Astrocyte (in vitro differentiated cells and primary cell): ENCODE measurements around the gene LMX1B. TPM values are rescaled to one million over a fixed set of nuclear protein-coding genes. Genes with fewer than 3 reads are reported as not detected.

ENCODE experiments used
- DNase-seq: peaks from one replicate; pipeline ENCODE4 v3.0.0-alpha.2; 2010; ENCODE audit warnings: low read depth
- FAIRE-seq: peaks from 2 replicates; lab custom pipeline; 2011; peaks lifted over from hg19 to GRCh38; lab: Jason Lieb, UNC
- H2AFZ ChIP-seq: 2 replicates; pipeline ENCODE4 v1.6.0; 2012; ENCODE audit warnings: low read depth, low read length, inconsistent platforms
- H3K27ac ChIP-seq: 2 replicates; pipeline ENCODE4 v1.5.1; 2011; ENCODE audit warnings: low read depth, low read length, inconsistent platforms
- H3K27me3 ChIP-seq: 2 replicates; pipeline ENCODE4 v1.6.0; 2011; ENCODE audit warnings: low read length, inconsistent platforms; ENCODE audit not compliant: insufficient read depth
- H3K36me3 ChIP-seq: 2 replicates; pipeline ENCODE4 v1.5.1; 2011; ENCODE audit warnings: low read length, inconsistent platforms; ENCODE audit not compliant: insufficient read depth
- H3K4me1 ChIP-seq: 2 replicates; pipeline ENCODE4 v1.5.1; 2011; ENCODE audit warnings: low read length, inconsistent platforms; ENCODE audit not compliant: insufficient read depth
- H3K4me2 ChIP-seq: 2 replicates; pipeline ENCODE4 v1.6.0; 2012; ENCODE audit warnings: low read length, inconsistent platforms
- H3K4me3 ChIP-seq: 2 replicates; pipeline ENCODE4 v1.5.1; 2011; ENCODE audit warnings: low read depth, mild to moderate bottlenecking, low read length, inconsistent platforms; ENCODE audit not compliant: insufficient read depth
- H3K79me2 ChIP-seq: 2 replicates; pipeline ENCODE4 v1.6.0; 2012; ENCODE audit warnings: mild to moderate bottlenecking, low read length, inconsistent platforms; ENCODE audit not compliant: insufficient read depth
- H3K9ac ChIP-seq: 2 replicates; pipeline ENCODE4 v1.6.0; 2012; ENCODE audit warnings: mild to moderate bottlenecking, low read length, inconsistent platforms
- H3K9me3 ChIP-seq: 2 replicates; pipeline ENCODE4 v1.5.1; 2012; ENCODE audit warnings: low read depth, mild to moderate bottlenecking, low read length, inconsistent platforms; ENCODE audit not compliant: insufficient read depth
- H4K20me1 ChIP-seq: 2 replicates; pipeline ENCODE4 v1.6.0; 2012; ENCODE audit warnings: low read length, inconsistent platforms; ENCODE audit not compliant: insufficient read depth
- H3K27ac Mint-ChIP-seq: one replicate; pipeline ENCODE4 v1.8.0; 2021; ENCODE audit warnings: mild to moderate bottlenecking, mixed read lengths; ENCODE audit not compliant: unreplicated experiment
- H3K27me3 Mint-ChIP-seq: one replicate; pipeline ENCODE4 v1.8.0; 2021; ENCODE audit warnings: low read depth, mixed read lengths; ENCODE audit not compliant: unreplicated experiment
- H3K36me3 Mint-ChIP-seq: one replicate; pipeline ENCODE4 v1.8.0; 2021; ENCODE audit warnings: low read depth, mixed read lengths; ENCODE audit not compliant: unreplicated experiment
- H3K4me1 Mint-ChIP-seq: one replicate; pipeline ENCODE4 v1.8.0; 2021; ENCODE audit warnings: low read depth, mixed read lengths; ENCODE audit not compliant: unreplicated experiment
- H3K4me3 Mint-ChIP-seq: one replicate; pipeline ENCODE4 v1.8.0; 2021; ENCODE audit warnings: mild to moderate bottlenecking, moderate library complexity, mixed read lengths; ENCODE audit not compliant: unreplicated experiment
- H3K9me3 Mint-ChIP-seq: one replicate; pipeline ENCODE4 v1.8.0; 2021; ENCODE audit warnings: mild to moderate bottlenecking, mixed read lengths; ENCODE audit not compliant: unreplicated experiment
- EZH2 ChIP-seq: IDR thresholded peaks from 2 replicates; pipeline ENCODE4 v1.6.1; 2012; ENCODE audit warnings: mild to moderate bottlenecking, low read length, inconsistent platforms; ENCODE audit not compliant: insufficient read depth
- total RNA-seq: library from RNA; stranded (reverse); gene quantifications from 2 replicates; pipeline ENCODE4 v1.2.1, GENCODE V29; 2021
- TF ChIP-seq, protein P1 (sequence below): IDR thresholded peaks from 2 replicates; pipeline ENCODE4 v1.5.1; 2011; ENCODE audit warnings: low read depth, mild to moderate bottlenecking, inconsistent platforms, low read length, moderate library complexity; ENCODE audit not compliant: insufficient read depth

Gene LMX1B
- total RNA-seq, 1 donor from 2014 or later: 0.45 TPM

DNA sequence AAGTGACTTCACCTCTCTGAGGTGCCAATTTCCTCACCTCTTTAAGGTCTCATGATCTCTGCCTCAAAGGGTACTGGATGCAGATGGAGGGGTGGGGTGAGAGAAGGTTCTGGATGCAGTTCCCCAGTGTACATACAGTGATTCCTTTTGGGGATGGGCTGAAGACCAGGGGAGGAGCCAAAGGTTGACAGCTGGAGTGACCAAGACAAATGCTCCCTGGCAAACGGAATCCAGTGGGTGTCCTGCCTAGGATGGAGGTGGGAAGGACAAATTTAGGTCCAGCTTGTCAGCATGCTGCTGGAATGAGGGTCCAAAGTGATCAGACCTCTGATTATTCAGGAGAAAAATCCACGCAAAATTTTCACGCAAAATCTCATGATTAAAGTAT, 7.3 kb upstream of the LMX1B start:
- Mint-ChIP-seq H3K27ac (no peak overlapping the region), H3K27me3 (peaks cover 58% of the 10 kb centered on the region), H3K36me3 (no peaks in the 10 kb centered on the region), H3K9me3 (peaks cover 4% of the 10 kb centered on the region), H3K4me1 (no peaks in the 10 kb centered on the region), H3K4me3 (no peak overlapping the region)
- Histone ChIP-seq H3K9ac (no peak overlapping the region), H3K4me2 (no peak overlapping the region), H3K27me3 (peaks cover 52% of the 10 kb centered on the region), H3K36me3 (no peaks in the 10 kb centered on the region), H3K4me1 (no peaks in the 10 kb centered on the region), H2AFZ (no peak overlapping the region), H4K20me1 (peaks cover 6% of the 10 kb centered on the region), H3K4me3 (no peak overlapping the region), H3K9me3 (no peaks in the 10 kb centered on the region), H3K79me2 (no peaks in the 10 kb centered on the region), H3K27ac (no peak overlapping the region)
- no peak for FAIRE-seq
- TF ChIP-seq, protein P1, sequence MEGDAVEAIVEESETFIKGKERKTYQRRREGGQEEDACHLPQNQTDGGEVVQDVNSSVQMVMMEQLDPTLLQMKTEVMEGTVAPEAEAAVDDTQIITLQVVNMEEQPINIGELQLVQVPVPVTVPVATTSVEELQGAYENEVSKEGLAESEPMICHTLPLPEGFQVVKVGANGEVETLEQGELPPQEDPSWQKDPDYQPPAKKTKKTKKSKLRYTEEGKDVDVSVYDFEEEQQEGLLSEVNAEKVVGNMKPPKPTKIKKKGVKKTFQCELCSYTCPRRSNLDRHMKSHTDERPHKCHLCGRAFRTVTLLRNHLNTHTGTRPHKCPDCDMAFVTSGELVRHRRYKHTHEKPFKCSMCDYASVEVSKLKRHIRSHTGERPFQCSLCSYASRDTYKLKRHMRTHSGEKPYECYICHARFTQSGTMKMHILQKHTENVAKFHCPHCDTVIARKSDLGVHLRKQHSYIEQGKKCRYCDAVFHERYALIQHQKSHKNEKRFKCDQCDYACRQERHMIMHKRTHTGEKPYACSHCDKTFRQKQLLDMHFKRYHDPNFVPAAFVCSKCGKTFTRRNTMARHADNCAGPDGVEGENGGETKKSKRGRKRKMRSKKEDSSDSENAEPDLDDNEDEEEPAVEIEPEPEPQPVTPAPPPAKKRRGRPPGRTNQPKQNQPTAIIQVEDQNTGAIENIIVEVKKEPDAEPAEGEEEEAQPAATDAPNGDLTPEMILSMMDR: no peak
- no peak for TF ChIP-seq EZH2
- no peak for DNase-seq

DNA sequence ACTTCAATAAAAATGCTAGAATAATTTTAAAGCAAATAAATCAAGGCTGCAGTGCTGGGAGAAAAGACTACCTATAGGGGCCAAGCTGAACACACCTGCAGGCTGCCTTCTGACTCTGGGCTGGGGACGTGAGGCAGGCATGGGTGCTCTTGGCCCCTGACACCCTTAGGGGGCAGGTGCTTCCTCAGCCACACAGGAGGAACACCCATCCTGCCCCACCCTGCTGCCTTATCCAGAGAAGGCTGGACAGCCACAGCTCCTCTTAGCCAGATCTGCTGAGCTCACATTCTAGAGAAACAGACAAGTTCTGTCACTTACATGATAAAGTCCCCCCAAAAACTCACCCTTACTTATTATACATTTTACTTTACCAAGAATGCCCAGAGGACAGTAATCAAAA, 6.6 kb upstream of the LMX1B start:
- peaks cover 11% of the 10 kb centered on the region for H4K20me1 ChIP-seq
- H3K27me3 ChIP-seq: peaks cover 54% of the 10 kb centered on the region
- no peak overlapping the region for H3K4me2 ChIP-seq
- H3K4me1 Mint-ChIP-seq: no peaks in the 10 kb centered on the region
- H3K9me3 ChIP-seq: no peaks in the 10 kb centered on the region
- no peaks in the 10 kb centered on the region for H3K4me1 ChIP-seq
- H3K4me3 ChIP-seq: no peak overlapping the region
- no peaks in the 10 kb centered on the region for H3K36me3 ChIP-seq
- no peak overlapping the region for H3K27ac Mint-ChIP-seq
- TF ChIP-seq, protein P1: no peak
- no peak for TF ChIP-seq EZH2
- H3K9ac ChIP-seq: no peak overlapping the region
- no peaks in the 10 kb centered on the region for H3K79me2 ChIP-seq
- peaks cover 61% of the 10 kb centered on the region for H3K27me3 Mint-ChIP-seq
- H3K36me3 Mint-ChIP-seq: no peaks in the 10 kb centered on the region
- DNase-seq (no peak), FAIRE-seq (no peak)
- no peak overlapping the region for H3K27ac ChIP-seq
- peaks cover 7% of the 10 kb centered on the region for H3K9me3 Mint-ChIP-seq
- no peak overlapping the region for H3K4me3 Mint-ChIP-seq
- H2AFZ ChIP-seq: no peak overlapping the region

DNA sequence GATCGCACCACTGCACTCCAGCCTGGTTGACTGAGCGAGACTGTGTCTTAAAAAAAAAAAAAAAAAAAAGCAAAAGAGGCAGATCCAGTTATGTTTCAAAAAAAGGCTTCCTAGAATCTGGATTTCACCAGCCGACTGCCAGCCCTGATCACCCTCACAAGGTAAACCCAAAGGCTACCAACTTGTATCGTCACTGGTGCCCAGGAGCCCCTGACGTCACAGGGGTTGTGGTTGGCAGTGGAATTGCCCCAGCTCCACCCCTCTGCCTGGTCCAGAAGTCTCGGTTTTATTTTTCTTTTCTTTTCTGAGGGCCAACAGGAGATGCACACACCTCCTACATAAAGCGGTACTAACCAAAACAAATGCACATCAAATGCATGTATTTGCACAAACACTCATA, 6.0 kb upstream of the LMX1B start:
- H3K36me3 Mint-ChIP-seq: no peaks in the 10 kb centered on the region
- Histone ChIP-seq H3K36me3 (no peaks in the 10 kb centered on the region), H3K9ac (no peak overlapping the region), H4K20me1 (peaks cover 12% of the 10 kb centered on the region), H3K79me2 (no peaks in the 10 kb centered on the region), H3K4me3 (no peak overlapping the region), H3K27me3 (peaks cover 55% of the 10 kb centered on the region), H3K27ac (no peak overlapping the region), H3K9me3 (no peaks in the 10 kb centered on the region), H2AFZ (no peak overlapping the region), H3K4me1 (no peaks in the 10 kb centered on the region), H3K4me2 (no peak overlapping the region)
- peaks cover 63% of the 10 kb centered on the region for H3K27me3 Mint-ChIP-seq
- no peak overlapping the region for H3K4me3 Mint-ChIP-seq
- H3K4me1 Mint-ChIP-seq: no peaks in the 10 kb centered on the region
- TF ChIP-seq, protein P1: no peak
- no peak for TF ChIP-seq EZH2
- no peak overlapping the region for H3K27ac Mint-ChIP-seq
- no peak for FAIRE-seq
- peaks cover 8% of the 10 kb centered on the region for H3K9me3 Mint-ChIP-seq
- no peak for DNase-seq
